Stimulated activated CD8-positive, alpha-beta memory T cell treated with anti-CD3 and anti-CD28 coated beads, Interleukin-7, amount 100 ng/mL, for 48 hours (primary cell): ENCODE data around the gene TCF15.

Experiments used
- DNase-seq, 2 donors: peaks; one replicate each; pipeline ENCODE4 v3.0.0-alpha.2; 2020; ENCODE audit warnings: low read depth in 1 of 2; ENCODE audit errors: extremely low read depth in 1 of 2

TCF15 gene

GRCh38 chr20:610130-611046 is at the start of gene TCF15:
TSS of gene TCF15 (minus strand) at chr20:610309. CDS start at chr20:610237, 72 bp downstream.
- no peak for DNase-seq

- no peak for DNase-seq
Measured at GRCh38 chr20:658731-659291, 48.7 kb upstream of the TCF15 start.

GRCh38 chr20:658202-658601 is 48.1 kb upstream of the TCF15 start:
- DNase-seq = no peak

- DNase-seq = no peak
Measured at GRCh38 chr20:655726-656624, 45.9 kb upstream of the TCF15 start.

GRCh38 chr20:654417-654750 is 44.3 kb upstream of the TCF15 start:
- DNase-seq = no peak

- DNase-seq = no peak
Measured at GRCh38 chr20:653590-654416, 43.7 kb upstream of the TCF15 start.

- peak; percentile 78 to 81 for DNase-seq
Measured at GRCh38 chr20:653110-653589, 43.0 kb upstream of the TCF15 start, which contains the start of gene SRXN1. TSS of gene SRXN1 (minus strand) at chr20:653200. CDS start at chr20:653185, 15 bp downstream.

- DNase-seq = no peak
Measured at GRCh38 chr20:652615-653109, 42.6 kb upstream of the TCF15 start.

GRCh38 chr20:651713-652614 is 41.9 kb upstream of the TCF15 start:
- no peak for DNase-seq

GRCh38 chr20:650954-651353 is 40.8 kb upstream of the TCF15 start:
- no peak for DNase-seq

- DNase-seq = no peak
Measured at GRCh38 chr20:650281-650680, 40.2 kb upstream of the TCF15 start.

- no peak for DNase-seq
Measured at GRCh38 chr20:647479-648019, 37.4 kb upstream of the TCF15 start.

GRCh38 chr20:646868-647233 is 36.7 kb upstream of the TCF15 start:
- DNase-seq = no peak

GRCh38 chr20:646107-646867 is 36.2 kb upstream of the TCF15 start:
- no peak for DNase-seq

GRCh38 chr20:645318-646106 is 35.4 kb upstream of the TCF15 start:
- peak; percentile 33 to 50 for DNase-seq

- DNase-seq = no peak
Measured at GRCh38 chr20:644692-645317, 34.7 kb upstream of the TCF15 start.
